ENCODE measurements around the gene DHRS9.
"Not testable (repeated sequence)": the region's sequence is repeated elsewhere in the genome, so short reads cannot be mapped to it uniquely, and the experiment has no call there.

Gene DHRS9

GRCh38 chr2:169131587-169132512 lies 62.5 kb downstream of the DHRS9 start:
- no peak overlapping the region for H3K4me3 ChIP-seq (replicated peaks; ENCODE audit: low read depth, low read length)
- peak; percentile 79 for DNase-seq (ENCODE audit: low read depth)
- TF ChIP-seq CTCF (IDR thresholded peaks at IDR 0.05; ENCODE audit: low read length, missing control alignments) = peak; percentile 76

DNA sequence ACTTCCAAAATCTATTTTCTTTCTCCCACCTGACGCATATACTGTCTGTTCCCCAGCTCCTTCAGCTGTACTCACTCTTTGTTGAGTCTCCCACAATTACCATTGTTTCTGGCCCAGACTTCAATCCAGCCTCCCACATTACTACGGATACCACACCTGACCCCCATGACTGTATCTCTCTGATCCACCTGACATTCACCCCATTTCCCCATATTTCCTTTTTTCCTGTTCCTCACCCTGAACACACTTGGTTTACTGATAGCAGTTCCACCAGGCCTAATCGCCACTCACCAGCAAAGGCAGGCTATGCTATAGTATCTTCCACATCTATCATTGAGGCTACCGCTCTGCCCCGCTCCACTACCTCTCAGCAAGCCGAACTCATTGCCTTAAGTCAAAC lies 64.9 kb downstream of the DHRS9 start:
- DNase-seq (ENCODE audit: low read depth); H3K4me3 ChIP-seq (replicated peaks; ENCODE audit: low read depth, low read length): not testable (repeated sequence)

GRCh38 chr2:169136428-169136827 lies 67.1 kb downstream of the DHRS9 start:
- H3K4me3 ChIP-seq (replicated peaks; ENCODE audit: low read depth, low read length); DNase-seq (ENCODE audit: low read depth): not testable (repeated sequence)

GRCh38 chr2:169136885-169137534 lies 67.6 kb downstream of the DHRS9 start:
- no peak overlapping the region for H3K4me3 ChIP-seq (replicated peaks; ENCODE audit: low read depth, low read length)
- no peak for TF ChIP-seq CTCF (IDR thresholded peaks at IDR 0.05; ENCODE audit: low read length, missing control alignments)

GRCh38 chr2:169137924-169138323 lies 68.6 kb downstream of the DHRS9 start:
- no peak overlapping the region for H3K4me3 ChIP-seq (replicated peaks; ENCODE audit: low read depth, low read length)
- no peak for TF ChIP-seq CTCF (IDR thresholded peaks at IDR 0.05; ENCODE audit: low read length, missing control alignments)
- DNase-seq (ENCODE audit: low read depth) = no peak

More at GRCh38 chr2:169136885-169137534, 67.6 kb downstream of the DHRS9 start:
- DNase-seq (ENCODE audit: low read depth) = peak; percentile 58

DNA sequence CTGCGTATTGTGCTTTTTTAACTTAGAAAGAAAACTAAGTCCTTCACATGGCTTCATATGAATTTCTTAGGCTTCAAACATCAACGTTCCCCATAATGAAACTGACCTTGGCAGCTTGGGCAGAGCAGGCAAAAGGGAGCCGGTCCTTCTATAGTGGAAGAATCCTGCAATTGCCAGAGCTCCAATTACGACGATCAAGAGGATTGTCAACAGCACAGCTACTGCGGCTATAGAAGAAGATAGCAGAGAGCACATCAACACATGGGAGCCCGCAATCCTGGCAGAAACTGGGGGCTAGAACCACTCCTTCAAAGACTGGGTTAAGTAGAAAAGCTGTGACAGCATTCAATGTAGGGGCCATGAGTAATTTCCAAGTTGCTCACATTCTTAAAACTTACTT lies 69.8 kb downstream of the DHRS9 start:
- H3K4me3 ChIP-seq (replicated peaks; ENCODE audit: low read depth, low read length) = no peak overlapping the region
- DNase-seq (ENCODE audit: low read depth) = no peak
- TF ChIP-seq CTCF (IDR thresholded peaks at IDR 0.05; ENCODE audit: low read length, missing control alignments) = no peak

GRCh38 chr2:169139993-169140767 lies 70.8 kb downstream of the DHRS9 start:
- no peak overlapping the region for H3K4me3 ChIP-seq (replicated peaks; ENCODE audit: low read depth, low read length)
- no peak for DNase-seq (ENCODE audit: low read depth)
- TF ChIP-seq CTCF (IDR thresholded peaks at IDR 0.05; ENCODE audit: low read length, missing control alignments) = no peak

Measured in fibroblast of pulmonary artery (primary cell).